Measurements from ENCODE around the gene CDS2.
A peak's percentile ranks its signal among the peaks of the same experiment; 100 is the strongest.
"Not testable (repeated sequence)": the region's sequence is repeated elsewhere in the genome, so short reads cannot be mapped to it uniquely, and the experiment has no call there.

CDS2 gene

GRCh38 chr20:5126512-5127203, at the start of gene CDS2:
CDS2 (plus strand) TSS chr20:5127008; CDS start chr20:5127093, 85 bp downstream.
- DNase-seq (ENCODE audit: low read depth in 2 of 2): peak; percentile 100

GRCh38 chr20:5077761-5078387, 48.9 kb upstream of the CDS2 start:
- no peak for DNase-seq (ENCODE audit: low read depth in 2 of 2)

- DNase-seq (ENCODE audit: low read depth in 2 of 2): peak; percentile 48 to 67
Measured at GRCh38 chr20:5078399-5078958, 48.3 kb upstream of the CDS2 start.

- no peak for DNase-seq (ENCODE audit: low read depth in 2 of 2)
Measured at GRCh38 chr20:5080384-5080877, 46.4 kb upstream of the CDS2 start.

- DNase-seq (ENCODE audit: low read depth in 2 of 2): no peak
Measured at GRCh38 chr20:5085380-5085779, 41.4 kb upstream of the CDS2 start.

- no peak for DNase-seq (ENCODE audit: low read depth in 2 of 2)
Measured at GRCh38 chr20:5088688-5089087, 38.1 kb upstream of the CDS2 start.

- no peak for DNase-seq (ENCODE audit: low read depth in 2 of 2)
Measured at GRCh38 chr20:5090191-5090590, 36.6 kb upstream of the CDS2 start.

GRCh38 chr20:5091902-5092301, 34.9 kb upstream of the CDS2 start:
- DNase-seq (ENCODE audit: low read depth in 2 of 2): no peak

- no peak for DNase-seq (ENCODE audit: low read depth in 2 of 2)
Measured at GRCh38 chr20:5092765-5093339, 34.0 kb upstream of the CDS2 start.

GRCh38 chr20:5095454-5095853, 31.4 kb upstream of the CDS2 start:
- no peak for DNase-seq (ENCODE audit: low read depth in 2 of 2)

- DNase-seq (ENCODE audit: low read depth in 2 of 2): no peak
Measured at GRCh38 chr20:5095931-5096330, 30.9 kb upstream of the CDS2 start.

- DNase-seq (ENCODE audit: low read depth in 2 of 2): no peak
Measured at GRCh38 chr20:5096463-5096862, 30.3 kb upstream of the CDS2 start.

- not testable (repeated sequence) for DNase-seq (ENCODE audit: low read depth in 2 of 2)
Measured at GRCh38 chr20:5099009-5099408, 27.8 kb upstream of the CDS2 start.

- not testable (repeated sequence) for DNase-seq (ENCODE audit: low read depth in 2 of 2)
Measured at GRCh38 chr20:5099909-5100308, 26.9 kb upstream of the CDS2 start.

GRCh38 chr20:5100684-5101347, 26.0 kb upstream of the CDS2 start:
- peak; percentile 52 to 65 for DNase-seq (ENCODE audit: low read depth in 2 of 2)

- no peak for DNase-seq (ENCODE audit: low read depth in 2 of 2)
Measured at GRCh38 chr20:5104479-5104878, 22.3 kb upstream of the CDS2 start.

- no peak for DNase-seq (ENCODE audit: low read depth in 2 of 2)
Measured at GRCh38 chr20:5109276-5109675, 17.5 kb upstream of the CDS2 start.

- no peak for DNase-seq (ENCODE audit: low read depth in 2 of 2)
Measured at GRCh38 chr20:5113615-5113986, 13.2 kb upstream of the CDS2 start.

GRCh38 chr20:5114403-5114802, 12.4 kb upstream of the CDS2 start:
- no peak for DNase-seq (ENCODE audit: low read depth in 2 of 2)

GRCh38 chr20:5116875-5117274, 9.9 kb upstream of the CDS2 start:
- DNase-seq (ENCODE audit: low read depth in 2 of 2): no peak

GRCh38 chr20:5118220-5119142, 8.3 kb upstream of the CDS2 start:
- DNase-seq (ENCODE audit: low read depth in 2 of 2): no peak
